Activated B cell treated with CpG ODN at 0.5 μM for 24 hours (primary cell): ENCODE measurements around the gene ASTN2. TPM values are rescaled to one million over a fixed set of nuclear protein-coding genes. Genes with fewer than 3 reads are reported as not detected.

Experiments
- ATAC-seq: fragments of 200-7000 bp; cut with Tn5 transposase; one replicate; pipeline ENCODE4 v1.10.0; 2021; ENCODE audit warnings: low read depth, mild to moderate bottlenecking, moderate library complexity
- CTCF ChIA-PET: fragments of 350-600 bp; sonication (Branson Sonifier 250); formaldehyde crosslinking; loops from one replicate; lab custom pipeline; 2021; ENCODE audit warnings: antibody characterized with exemption; lab: Charles Lee
- POLR2A ChIA-PET: fragments of 350-600 bp; sonication (Branson Sonifier 250); formaldehyde crosslinking; loops from one replicate; lab custom pipeline; 2021; ENCODE audit warnings: antibody characterized with exemption; lab: Charles Lee
- DNase-seq: peaks from one replicate; pipeline ENCODE4 v3.0.0; 2022
- H3K27ac Mint-ChIP-seq: one replicate; pipeline ENCODE4 v1.8.0; 2020; ENCODE audit warnings: mixed read lengths
- H3K27me3 Mint-ChIP-seq: one replicate; pipeline ENCODE4 v1.8.0; 2021; ENCODE audit warnings: mixed read lengths
- H3K36me3 Mint-ChIP-seq: one replicate; pipeline ENCODE4 v1.8.0; 2021; ENCODE audit warnings: low read depth, mixed read lengths
- H3K4me1 Mint-ChIP-seq: one replicate; pipeline ENCODE4 v1.8.0; 2021; ENCODE audit warnings: mixed read lengths
- H3K4me3 Mint-ChIP-seq: one replicate; pipeline ENCODE4 v1.8.0; 2020; ENCODE audit warnings: mild to moderate bottlenecking, mixed read lengths
- H3K9me3 Mint-ChIP-seq: one replicate; pipeline ENCODE4 v1.8.0; 2020; ENCODE audit warnings: mixed read lengths
- intact Hi-C: fragments of 100-400 bp; cut with micrococcal nuclease; formaldehyde crosslinking; loops from one replicate; pipeline ENCODE4 v1.15.1; 2024
- total RNA-seq: library from RNA; stranded (reverse); gene quantifications from 2 replicates; pipeline ENCODE4 v1.2.3, GENCODE V29; 2022
- TF ChIP-seq, protein P1 (sequence below): fragments of 200-600 bp; IDR thresholded peaks from one replicate; pipeline ENCODE4 v1.8.0; 2022; ENCODE audit warnings: antibody characterized with exemption, mild to moderate bottlenecking

The ASTN2 gene
- total RNA-seq, 1 donor from 2014 or later = 2.3 TPM

DNA sequence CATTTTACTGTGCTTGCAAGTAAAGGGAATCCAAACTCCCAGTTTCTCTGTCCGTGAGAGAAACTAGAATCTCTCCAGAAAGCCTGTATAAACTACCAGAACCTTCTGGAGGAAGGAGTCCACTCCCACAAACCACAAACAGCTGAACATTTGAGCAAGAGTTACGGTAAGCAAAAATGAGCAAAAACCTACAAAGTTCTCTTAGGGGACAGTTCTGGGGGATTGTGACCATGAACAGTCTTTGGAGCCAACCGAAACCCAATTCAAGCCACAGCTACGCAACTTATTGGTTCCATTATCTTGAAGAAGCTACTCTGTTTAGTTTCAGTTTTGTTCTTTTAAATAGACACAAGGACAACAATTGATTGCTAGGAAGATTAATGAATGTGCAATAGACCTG, 330.6 kb downstream of the ASTN2 start:
- Mint-ChIP-seq H3K9me3 (no peaks in the 10 kb centered on the region), H3K36me3 (no peaks in the 10 kb centered on the region), H3K27ac (no peak overlapping the region), H3K4me1 (no peaks in the 10 kb centered on the region), H3K27me3 (no peaks in the 10 kb centered on the region), H3K4me3 (no peak overlapping the region)
- DNase-seq = no peak
- intact Hi-C loops = no loop called here
- ChIA-PET CTCF (no interaction called here), POLR2A (no interaction called here)
- no peak for ATAC-seq
- TF ChIP-seq, protein P1, sequence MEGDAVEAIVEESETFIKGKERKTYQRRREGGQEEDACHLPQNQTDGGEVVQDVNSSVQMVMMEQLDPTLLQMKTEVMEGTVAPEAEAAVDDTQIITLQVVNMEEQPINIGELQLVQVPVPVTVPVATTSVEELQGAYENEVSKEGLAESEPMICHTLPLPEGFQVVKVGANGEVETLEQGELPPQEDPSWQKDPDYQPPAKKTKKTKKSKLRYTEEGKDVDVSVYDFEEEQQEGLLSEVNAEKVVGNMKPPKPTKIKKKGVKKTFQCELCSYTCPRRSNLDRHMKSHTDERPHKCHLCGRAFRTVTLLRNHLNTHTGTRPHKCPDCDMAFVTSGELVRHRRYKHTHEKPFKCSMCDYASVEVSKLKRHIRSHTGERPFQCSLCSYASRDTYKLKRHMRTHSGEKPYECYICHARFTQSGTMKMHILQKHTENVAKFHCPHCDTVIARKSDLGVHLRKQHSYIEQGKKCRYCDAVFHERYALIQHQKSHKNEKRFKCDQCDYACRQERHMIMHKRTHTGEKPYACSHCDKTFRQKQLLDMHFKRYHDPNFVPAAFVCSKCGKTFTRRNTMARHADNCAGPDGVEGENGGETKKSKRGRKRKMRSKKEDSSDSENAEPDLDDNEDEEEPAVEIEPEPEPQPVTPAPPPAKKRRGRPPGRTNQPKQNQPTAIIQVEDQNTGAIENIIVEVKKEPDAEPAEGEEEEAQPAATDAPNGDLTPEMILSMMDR = no peak

DNA sequence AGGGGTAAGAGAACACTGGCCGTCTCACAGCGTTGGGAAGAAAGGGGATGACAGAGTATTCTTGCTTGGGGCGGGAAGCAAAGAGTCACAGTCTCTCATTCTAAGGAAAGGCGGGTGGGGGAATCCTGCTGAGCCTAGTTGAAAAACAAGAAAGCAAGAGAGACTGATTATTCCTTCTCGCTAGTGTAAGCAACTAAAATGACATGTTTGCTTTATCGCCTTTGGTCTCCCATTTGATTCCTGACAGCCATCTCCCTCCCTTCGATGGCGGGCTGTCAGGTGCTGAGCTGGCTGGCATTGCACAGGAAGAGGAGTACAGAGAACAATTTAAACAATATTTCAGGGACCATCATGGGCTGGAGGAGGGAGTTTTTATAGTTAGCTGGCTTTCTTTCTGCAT, 331.3 kb downstream of the ASTN2 start:
- H3K9me3 Mint-ChIP-seq = no peaks in the 10 kb centered on the region
- intact Hi-C loops = no loop called here
- CTCF ChIA-PET = interaction anchor here (0.6 kb wide), 1 partner anchor 48 kb away, joined by 3 read pairs; no protein-coding TSS in a partner anchor
- no peak overlapping the region for H3K27ac Mint-ChIP-seq
- no peaks in the 10 kb centered on the region for H3K36me3 Mint-ChIP-seq
- no peak for DNase-seq
- no peaks in the 10 kb centered on the region for H3K4me1 Mint-ChIP-seq
- POLR2A ChIA-PET = no interaction called here
- ATAC-seq = no peak
- no peaks in the 10 kb centered on the region for H3K27me3 Mint-ChIP-seq
- TF ChIP-seq, protein P1 = no peak
- H3K4me3 Mint-ChIP-seq = no peak overlapping the region

GRCh38 chr9:117081641-117082317, 333.1 kb downstream of the ASTN2 start:
- no peak overlapping the region for H3K4me3 Mint-ChIP-seq
- DNase-seq (no peak), ATAC-seq (no peak)
- TF ChIP-seq, protein P1 = no peak
- POLR2A ChIA-PET = no interaction called here
- H3K36me3 Mint-ChIP-seq = no peaks in the 10 kb centered on the region
- H3K4me1 Mint-ChIP-seq = no peaks in the 10 kb centered on the region
- H3K9me3 Mint-ChIP-seq = no peaks in the 10 kb centered on the region
- no peaks in the 10 kb centered on the region for H3K27me3 Mint-ChIP-seq
- CTCF ChIA-PET = no interaction called here
- no peak overlapping the region for H3K27ac Mint-ChIP-seq
- intact Hi-C loops = no loop called here

DNA sequence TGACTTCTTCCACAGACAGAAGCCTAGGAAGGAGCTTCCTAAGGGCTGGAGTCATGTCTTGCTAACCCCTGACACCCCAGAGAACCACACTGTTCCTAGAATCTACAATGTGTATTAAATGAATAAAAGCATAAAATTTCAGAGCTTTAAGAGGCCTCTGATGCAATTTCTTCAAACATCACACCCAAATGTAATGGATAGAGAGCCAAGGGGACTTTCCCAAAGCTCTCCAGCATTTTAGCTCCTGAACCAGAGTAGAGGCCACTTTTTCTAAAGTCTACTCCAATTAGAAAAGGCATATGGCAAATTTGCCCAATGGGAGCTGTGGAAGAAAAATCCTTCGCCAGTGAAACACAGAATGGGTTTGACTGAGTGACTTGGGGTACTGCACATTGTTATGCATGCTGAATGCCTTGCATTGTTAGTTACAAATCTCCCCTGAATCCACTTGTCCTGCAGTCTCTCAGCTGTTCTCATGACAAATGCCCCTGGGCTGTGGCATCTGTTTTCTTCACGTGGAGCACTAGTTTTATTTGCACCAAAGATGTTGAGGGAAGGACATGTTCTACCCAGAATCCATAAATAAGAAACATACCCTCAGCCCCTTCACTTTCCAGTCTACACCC, 334.0 kb downstream of the ASTN2 start:
- TF ChIP-seq, protein P1 = no peak
- CTCF ChIA-PET = no interaction called here
- H3K27ac Mint-ChIP-seq = no peak overlapping the region
- intact Hi-C loops = no loop called here
- H3K36me3 Mint-ChIP-seq = no peaks in the 10 kb centered on the region
- no peaks in the 10 kb centered on the region for H3K27me3 Mint-ChIP-seq
- H3K4me3 Mint-ChIP-seq = no peak overlapping the region
- POLR2A ChIA-PET = no interaction called here
- no peaks in the 10 kb centered on the region for H3K4me1 Mint-ChIP-seq
- no peak for DNase-seq
- no peak for ATAC-seq
- no peaks in the 10 kb centered on the region for H3K9me3 Mint-ChIP-seq

DNA sequence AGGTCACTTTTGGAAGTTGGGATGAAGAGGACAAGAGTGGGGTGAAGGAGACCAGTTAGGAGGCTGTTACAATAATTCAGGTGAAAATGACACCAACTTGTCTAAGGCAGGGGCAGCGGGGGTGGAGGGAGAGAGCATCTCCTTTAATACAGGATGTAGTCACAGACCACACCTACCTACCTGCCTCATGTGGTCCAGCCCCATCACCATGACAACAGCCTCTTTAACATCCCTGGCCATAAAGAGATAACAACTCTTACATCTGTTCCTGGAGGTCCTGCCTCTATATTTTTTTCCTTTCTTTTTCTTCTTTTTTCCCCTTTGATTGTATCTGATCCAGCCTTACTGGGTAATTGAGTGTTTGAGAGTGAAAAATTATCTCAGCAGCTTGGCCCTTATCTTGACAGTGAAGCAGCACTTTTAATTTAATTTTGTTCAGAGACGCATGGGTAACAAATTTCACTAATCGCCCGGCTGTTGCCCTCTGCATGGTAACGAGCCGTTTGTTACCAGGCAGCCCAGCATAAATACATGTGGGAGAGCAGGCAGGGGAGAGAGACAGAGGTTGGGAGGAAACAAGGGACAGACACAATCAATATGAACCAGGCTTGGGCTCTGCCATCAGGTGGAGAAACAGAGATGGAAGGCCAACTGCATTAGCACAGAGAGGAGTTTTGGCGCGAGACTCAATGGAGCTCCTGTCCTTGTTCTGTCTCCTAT, 338.1 kb downstream of the ASTN2 start:
- ATAC-seq (no peak), DNase-seq (no peak)
- Mint-ChIP-seq H3K9me3 (no peaks in the 10 kb centered on the region), H3K27me3 (peaks cover 2% of the 10 kb centered on the region), H3K36me3 (no peaks in the 10 kb centered on the region), H3K4me1 (no peaks in the 10 kb centered on the region), H3K27ac (no peak overlapping the region), H3K4me3 (no peak overlapping the region)
- intact Hi-C loops = no loop called here
- TF ChIP-seq, protein P1 = no peak
- CTCF ChIA-PET = no interaction called here
- POLR2A ChIA-PET = no interaction called here
